Measurements from ENCODE around the gene CYBA. TPM values are rescaled to one million over a fixed set of nuclear protein-coding genes. Genes with fewer than 3 reads are reported as not detected.

Gene CYBA
- total and polyA plus RNA-seq, 2 of the 13 experiments (the other 11 are each of a cell fraction or from before 2014, with no cell fraction given), result 196 to 250 TPM

DNA sequence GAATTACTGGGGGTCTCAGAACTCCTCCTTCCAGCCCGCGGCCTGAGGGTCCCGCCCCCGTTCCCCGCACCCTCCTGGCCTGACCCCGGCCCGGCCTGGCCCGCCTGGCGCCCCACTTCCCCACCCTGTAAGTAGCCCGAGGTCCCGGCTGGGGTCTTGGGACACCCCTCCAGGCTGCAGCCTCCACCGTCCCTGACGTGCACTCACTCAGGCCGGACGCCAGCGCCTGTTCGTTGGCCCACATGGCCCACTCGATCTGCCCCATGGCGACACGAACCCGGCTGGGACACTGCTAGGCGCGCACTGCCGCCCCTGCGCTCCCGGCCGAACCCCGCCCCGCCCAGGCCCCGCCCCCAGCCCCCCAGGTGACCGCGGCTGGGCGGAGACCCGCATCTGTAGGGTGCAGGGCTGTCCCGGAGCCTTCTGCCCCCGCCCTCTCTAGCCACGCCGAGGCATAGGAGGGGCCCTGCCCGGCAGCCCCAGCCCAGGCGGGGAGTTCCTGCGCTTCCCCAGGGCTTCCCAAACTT is at the start of gene CYBA (continued):
- TF ChIP-seq ZNF280D (CRISPR knock-in tag; IDR thresholded peaks at IDR 0.05) (peak; percentile 61), ZSCAN31 (CRISPR knock-in tag; IDR thresholded peaks at IDR 0.05; ENCODE audit: low read depth) (no peak), ZFP36 (IDR thresholded peaks at IDR 0.05; ENCODE audit: borderline replicate concordance, low read depth, low read length, partially characterized antibody) (no peak), ZBTB39 (CRISPR knock-in tag; IDR thresholded peaks at IDR 0.05) (peak; percentile 92; the same call in 1 of the 2 replicates), EP300 (IDR thresholded peaks at IDR 0.05; ENCODE audit: low read depth in 2 of 2, low read length in 2 of 2) (no peak), EP300 (CRISPR knock-in tag; IDR thresholded peaks at IDR 0.05; ENCODE audit: borderline replicate concordance) (no peak), ZNF547 (CRISPR knock-in tag; IDR thresholded peaks at IDR 0.05) (peak; percentile 12; the same call in 1 of the 2 replicates), ZNF160 (CRISPR knock-in tag; IDR thresholded peaks at IDR 0.05) (peak; percentile 9; the same call in 1 of the 2 replicates), ZNF720 (CRISPR knock-in tag; IDR thresholded peaks at IDR 0.05) (no peak), ARID5B (CRISPR knock-in tag; IDR thresholded peaks at IDR 0.05) (no peak)
- TF ChIP-seq, protein P1, sequence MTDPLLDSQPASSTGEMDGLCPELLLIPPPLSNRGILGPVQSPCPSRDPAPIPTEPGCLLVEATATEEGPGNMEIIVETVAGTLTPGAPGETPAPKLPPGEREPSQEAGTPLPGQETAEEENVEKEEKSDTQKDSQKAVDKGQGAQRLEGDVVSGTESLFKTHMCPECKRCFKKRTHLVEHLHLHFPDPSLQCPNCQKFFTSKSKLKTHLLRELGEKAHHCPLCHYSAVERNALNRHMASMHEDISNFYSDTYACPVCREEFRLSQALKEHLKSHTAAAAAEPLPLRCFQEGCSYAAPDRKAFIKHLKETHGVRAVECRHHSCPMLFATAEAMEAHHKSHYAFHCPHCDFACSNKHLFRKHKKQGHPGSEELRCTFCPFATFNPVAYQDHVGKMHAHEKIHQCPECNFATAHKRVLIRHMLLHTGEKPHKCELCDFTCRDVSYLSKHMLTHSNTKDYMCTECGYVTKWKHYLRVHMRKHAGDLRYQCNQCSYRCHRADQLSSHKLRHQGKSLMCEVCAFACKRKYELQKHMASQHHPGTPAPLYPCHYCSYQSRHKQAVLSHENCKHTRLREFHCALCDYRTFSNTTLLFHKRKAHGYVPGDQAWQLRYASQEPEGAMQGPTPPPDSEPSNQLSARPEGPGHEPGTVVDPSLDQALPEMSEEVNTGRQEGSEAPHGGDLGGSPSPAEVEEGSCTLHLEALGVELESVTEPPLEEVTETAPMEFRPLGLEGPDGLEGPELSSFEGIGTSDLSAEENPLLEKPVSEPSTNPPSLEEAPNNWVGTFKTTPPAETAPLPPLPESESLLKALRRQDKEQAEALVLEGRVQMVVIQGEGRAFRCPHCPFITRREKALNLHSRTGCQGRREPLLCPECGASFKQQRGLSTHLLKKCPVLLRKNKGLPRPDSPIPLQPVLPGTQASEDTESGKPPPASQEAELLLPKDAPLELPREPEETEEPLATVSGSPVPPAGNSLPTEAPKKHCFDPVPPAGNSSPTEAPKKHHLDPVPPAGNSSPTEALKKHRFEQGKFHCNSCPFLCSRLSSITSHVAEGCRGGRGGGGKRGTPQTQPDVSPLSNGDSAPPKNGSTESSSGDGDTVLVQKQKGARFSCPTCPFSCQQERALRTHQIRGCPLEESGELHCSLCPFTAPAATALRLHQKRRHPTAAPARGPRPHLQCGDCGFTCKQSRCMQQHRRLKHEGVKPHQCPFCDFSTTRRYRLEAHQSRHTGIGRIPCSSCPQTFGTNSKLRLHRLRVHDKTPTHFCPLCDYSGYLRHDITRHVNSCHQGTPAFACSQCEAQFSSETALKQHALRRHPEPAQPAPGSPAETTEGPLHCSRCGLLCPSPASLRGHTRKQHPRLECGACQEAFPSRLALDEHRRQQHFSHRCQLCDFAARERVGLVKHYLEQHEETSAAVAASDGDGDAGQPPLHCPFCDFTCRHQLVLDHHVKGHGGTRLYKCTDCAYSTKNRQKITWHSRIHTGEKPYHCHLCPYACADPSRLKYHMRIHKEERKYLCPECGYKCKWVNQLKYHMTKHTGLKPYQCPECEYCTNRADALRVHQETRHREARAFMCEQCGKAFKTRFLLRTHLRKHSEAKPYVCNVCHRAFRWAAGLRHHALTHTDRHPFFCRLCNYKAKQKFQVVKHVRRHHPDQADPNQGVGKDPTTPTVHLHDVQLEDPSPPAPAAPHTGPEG (CRISPR knock-in tag; IDR thresholded peaks at IDR 0.05), result 0 out of 2 replicates have a peak, but pooled peaks have one; percentile 6
- TF ChIP-seq, protein P2, sequence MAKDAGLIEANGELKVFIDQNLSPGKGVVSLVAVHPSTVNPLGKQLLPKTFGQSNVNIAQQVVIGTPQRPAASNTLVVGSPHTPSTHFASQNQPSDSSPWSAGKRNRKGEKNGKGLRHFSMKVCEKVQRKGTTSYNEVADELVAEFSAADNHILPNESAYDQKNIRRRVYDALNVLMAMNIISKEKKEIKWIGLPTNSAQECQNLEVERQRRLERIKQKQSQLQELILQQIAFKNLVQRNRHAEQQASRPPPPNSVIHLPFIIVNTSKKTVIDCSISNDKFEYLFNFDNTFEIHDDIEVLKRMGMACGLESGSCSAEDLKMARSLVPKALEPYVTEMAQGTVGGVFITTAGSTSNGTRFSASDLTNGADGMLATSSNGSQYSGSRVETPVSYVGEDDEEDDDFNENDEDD (CRISPR knock-in tag; IDR thresholded peaks at IDR 0.05; ENCODE audit: borderline replicate concordance), result peak; percentile 33; the same call in 1 of the 2 replicates
